Fibroblast of pulmonary artery (primary cell): ENCODE results near the gene SIRPD.

Experiments
- DNase-seq: peaks from one replicate; pipeline ENCODE4 v3.0.0-alpha.2; 2010; ENCODE audit warnings: low read depth
- H3K4me3 ChIP-seq: replicated peaks from 2 replicates; pipeline ENCODE4 v1.5.1; 2011; ENCODE audit warnings: low read depth, mild to moderate bottlenecking, control low read depth, low read length, moderate library complexity
- CTCF ChIP-seq: IDR thresholded peaks from 2 replicates; pipeline ENCODE4 v1.5.1; 2011; ENCODE audit warnings: mild to moderate bottlenecking, control low read depth, low read length, inconsistent platforms; ENCODE audit errors: missing control alignments

The SIRPD gene

DNA sequence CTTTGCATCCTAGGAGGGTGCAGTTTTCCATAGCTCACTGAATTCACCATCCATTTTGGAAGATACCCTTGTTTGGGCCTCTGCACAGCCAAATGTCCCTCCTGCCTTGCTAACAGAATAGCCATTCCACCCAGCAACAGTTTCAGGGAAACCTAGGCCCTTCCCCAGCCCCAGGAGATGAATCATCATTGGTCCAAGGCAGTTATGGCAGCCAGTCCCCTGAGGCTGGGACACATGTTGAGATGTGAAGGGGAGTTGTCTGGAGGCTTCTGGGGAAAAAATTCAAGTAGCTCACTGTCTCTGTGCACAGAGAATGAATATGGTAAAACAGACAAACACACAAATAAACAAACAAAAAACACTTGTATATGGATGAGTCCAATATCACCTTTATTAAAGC is 48.9 kb downstream of the SIRPD start:
- no peak overlapping the region for H3K4me3 ChIP-seq
- no peak for DNase-seq
- TF ChIP-seq CTCF: no peak

GRCh38 chr20:1507276-1507675 is 50.2 kb downstream of the SIRPD start:
- H3K4me3 ChIP-seq: no peak overlapping the region
- TF ChIP-seq CTCF: no peak
- no peak for DNase-seq

- no peak for TF ChIP-seq CTCF
- no peak overlapping the region for H3K4me3 ChIP-seq
- no peak for DNase-seq
These were observed 51.6 kb downstream of the SIRPD start for GRCh38 chr20:1505871-1506270.

GRCh38 chr20:1505361-1505760 is 52.1 kb downstream of the SIRPD start:
- DNase-seq: no peak
- no peak for TF ChIP-seq CTCF
- H3K4me3 ChIP-seq: no peak overlapping the region

GRCh38 chr20:1503564-1504227 is 53.8 kb downstream of the SIRPD start:
- TF ChIP-seq CTCF: no peak
- DNase-seq: peak; percentile 94
- no peak overlapping the region for H3K4me3 ChIP-seq

DNA sequence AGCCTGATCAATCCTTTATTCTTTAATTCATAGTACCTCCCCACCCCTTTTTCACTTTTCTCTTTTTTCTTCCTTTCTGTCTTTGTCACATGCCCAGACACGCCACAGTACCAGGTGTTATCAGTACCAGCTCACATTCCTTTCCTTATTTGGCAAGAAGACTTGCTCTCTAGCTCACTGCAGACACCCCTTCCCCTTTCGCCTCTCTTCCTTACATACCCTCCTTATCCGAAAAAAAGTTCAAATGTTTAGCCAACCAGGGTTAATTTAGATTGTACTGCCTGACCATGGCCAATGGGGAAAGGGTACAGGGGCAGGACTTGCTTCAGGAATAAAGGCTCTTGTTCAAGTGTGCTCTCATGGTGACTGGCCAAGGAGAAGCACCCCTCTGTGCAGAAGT is 57.0 kb downstream of the SIRPD start:
- H3K4me3 ChIP-seq: no peak overlapping the region
- DNase-seq: peak; percentile 8
- TF ChIP-seq CTCF: no peak
